NCI-H2171 (cell line): ENCODE results near the gene THTPA.

Experiments
- DNase-seq: peaks from one replicate; lab custom pipeline; 2025; lab: John Stamatoyannopoulos, UW

THTPA gene

GRCh38 chr14:23567186-23568020 is 11.3 kb downstream of the THTPA start, which contains the start of gene AP1G2:
TSS of gene AP1G2 (minus strand) at chr14:23567791. CDS start at chr14:23567314, 477 bp downstream.
- DNase-seq: peak; percentile 85

- DNase-seq: peak; percentile 44
Observed at GRCh38 chr14:23568021-23568599, 12.0 kb downstream of the THTPA start.

- peak; percentile 22 for DNase-seq
Observed at GRCh38 chr14:23568600-23569331, 12.7 kb downstream of the THTPA start.

- peak; percentile 95 for DNase-seq
Observed at GRCh38 chr14:23569443-23570151, 13.5 kb downstream of the THTPA start.

- no peak for DNase-seq
Observed at GRCh38 chr14:23570806-23571483, 14.9 kb downstream of the THTPA start.

GRCh38 chr14:23571701-23572523 is 15.8 kb downstream of the THTPA start:
- DNase-seq: peak; percentile 13

- no peak for DNase-seq
Observed at GRCh38 chr14:23572524-23572828, 16.4 kb downstream of the THTPA start.

GRCh38 chr14:23572836-23573235 is 16.8 kb downstream of the THTPA start:
- no peak for DNase-seq

- peak; percentile 62 for DNase-seq
Observed at GRCh38 chr14:23573384-23574015, 17.4 kb downstream of the THTPA start.

GRCh38 chr14:23577004-23577681 is 21.1 kb downstream of the THTPA start:
- DNase-seq: no peak

GRCh38 chr14:23577710-23578392 is 21.8 kb downstream of the THTPA start:
- no peak for DNase-seq

GRCh38 chr14:23578560-23579310 is 22.7 kb downstream of the THTPA start, which contains the start of gene JPH4:
TSS of gene JPH4 (minus strand) at chr14:23578790. CDS start at chr14:23577453, 1,337 bp downstream.
- no peak for DNase-seq

- no peak for DNase-seq
Observed at GRCh38 chr14:23579311-23579630, 23.2 kb downstream of the THTPA start.

GRCh38 chr14:23579739-23580138 is 23.7 kb downstream of the THTPA start:
- no peak for DNase-seq

GRCh38 chr14:23580152-23580926 is 24.3 kb downstream of the THTPA start:
- no peak for DNase-seq

- DNase-seq: no peak
Observed at GRCh38 chr14:23580948-23581281, 24.8 kb downstream of the THTPA start.

GRCh38 chr14:23582906-23583760 is 27.1 kb downstream of the THTPA start:
- no peak for DNase-seq
